ENCODE measurements around the gene OVOL1. TPM values are rescaled to one million over a fixed set of nuclear protein-coding genes. Genes with fewer than 3 reads are reported as not detected.

OVOL1 gene
- total RNA-seq, 2 donors from 2014 or later, result 0.27 TPM; not detected in 1

- H3K27ac ChIP-seq, result no peak overlapping the region
- H3K9me3 ChIP-seq, result no peaks in the 10 kb centered on the region
- TF ChIP-seq, protein P1, sequence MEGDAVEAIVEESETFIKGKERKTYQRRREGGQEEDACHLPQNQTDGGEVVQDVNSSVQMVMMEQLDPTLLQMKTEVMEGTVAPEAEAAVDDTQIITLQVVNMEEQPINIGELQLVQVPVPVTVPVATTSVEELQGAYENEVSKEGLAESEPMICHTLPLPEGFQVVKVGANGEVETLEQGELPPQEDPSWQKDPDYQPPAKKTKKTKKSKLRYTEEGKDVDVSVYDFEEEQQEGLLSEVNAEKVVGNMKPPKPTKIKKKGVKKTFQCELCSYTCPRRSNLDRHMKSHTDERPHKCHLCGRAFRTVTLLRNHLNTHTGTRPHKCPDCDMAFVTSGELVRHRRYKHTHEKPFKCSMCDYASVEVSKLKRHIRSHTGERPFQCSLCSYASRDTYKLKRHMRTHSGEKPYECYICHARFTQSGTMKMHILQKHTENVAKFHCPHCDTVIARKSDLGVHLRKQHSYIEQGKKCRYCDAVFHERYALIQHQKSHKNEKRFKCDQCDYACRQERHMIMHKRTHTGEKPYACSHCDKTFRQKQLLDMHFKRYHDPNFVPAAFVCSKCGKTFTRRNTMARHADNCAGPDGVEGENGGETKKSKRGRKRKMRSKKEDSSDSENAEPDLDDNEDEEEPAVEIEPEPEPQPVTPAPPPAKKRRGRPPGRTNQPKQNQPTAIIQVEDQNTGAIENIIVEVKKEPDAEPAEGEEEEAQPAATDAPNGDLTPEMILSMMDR (IDR thresholded peaks at IDR 0.05), result no peak
- H3K36me3 ChIP-seq, result peaks cover 4% of the 10 kb centered on the region
- DNase-seq (ENCODE audit: low spot score) (no peak), ATAC-seq (ENCODE audit: insufficient number of reproducible peaks, low FRiP score, low read depth) (no peak)
- H3K27me3 ChIP-seq (replicated peaks; ENCODE audit: insufficient read depth), result no peaks in the 10 kb centered on the region
- no peak overlapping the region for H3K4me3 ChIP-seq
- peaks cover 0 to 4% of the 10 kb centered on the region in 2 donors for H3K4me1 ChIP-seq (ENCODE audit: control insufficient read depth in 1 of 2, low read depth in 2 of 2)
Observed at GRCh38 chr11:65811764-65812475, 25.1 kb downstream of the OVOL1 start.

- H3K27ac ChIP-seq, result no peak overlapping the region
- H3K4me1 ChIP-seq (ENCODE audit: control insufficient read depth in 1 of 2, low read depth in 2 of 2), result peaks cover 0 to 12% of the 10 kb centered on the region in 2 donors
- no peak for ATAC-seq (ENCODE audit: insufficient number of reproducible peaks, low FRiP score, low read depth)
- H3K9me3 ChIP-seq, result no peaks in the 10 kb centered on the region
- peaks cover 4% of the 10 kb centered on the region for H3K36me3 ChIP-seq
- no peaks in the 10 kb centered on the region for H3K27me3 ChIP-seq (replicated peaks; ENCODE audit: insufficient read depth)
- no peak overlapping the region for H3K4me3 ChIP-seq
- DNase-seq (ENCODE audit: low spot score), result no peak
- TF ChIP-seq, protein P1 (IDR thresholded peaks at IDR 0.05), result no peak
Observed at GRCh38 chr11:65814131-65814985, 27.5 kb downstream of the OVOL1 start.

DNA sequence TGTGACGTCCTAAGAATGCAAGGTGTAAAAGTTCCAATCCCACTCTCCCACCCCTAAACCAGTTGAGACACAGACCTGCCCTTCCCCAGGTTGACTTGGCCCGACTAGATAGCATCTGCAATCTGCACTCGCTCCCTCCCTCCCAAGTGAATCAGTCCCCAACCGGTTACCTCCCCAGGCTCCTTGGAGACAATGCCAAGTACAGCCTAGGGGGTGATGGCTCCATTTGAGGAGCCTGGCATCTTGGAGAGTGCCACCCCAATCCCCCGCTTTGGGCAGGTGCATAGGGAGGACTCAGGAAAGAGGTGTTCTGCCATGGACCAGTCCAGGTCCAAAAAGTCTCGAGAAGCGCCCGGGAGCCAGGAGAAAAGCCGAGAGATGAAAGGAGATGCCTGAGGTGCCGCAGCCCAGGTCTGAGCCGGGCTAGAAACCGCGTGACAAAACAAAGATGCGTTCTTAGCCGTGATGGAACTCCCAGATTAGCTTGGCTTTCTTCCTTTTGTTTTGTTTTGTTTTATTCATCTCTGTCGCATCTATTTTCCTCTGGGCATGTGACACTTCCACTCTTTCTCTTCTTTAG, 28.2 kb downstream of the OVOL1 start:
- H3K4me3 ChIP-seq, result no peak overlapping the region
- no peak overlapping the region for H3K27ac ChIP-seq
- H3K4me1 ChIP-seq (ENCODE audit: control insufficient read depth in 1 of 2, low read depth in 2 of 2), result peaks cover 0 to 12% of the 10 kb centered on the region in 2 donors
- no peaks in the 10 kb centered on the region for H3K9me3 ChIP-seq
- TF ChIP-seq, protein P1 (IDR thresholded peaks at IDR 0.05), result no peak
- no peak for ATAC-seq (ENCODE audit: insufficient number of reproducible peaks, low FRiP score, low read depth)
- H3K27me3 ChIP-seq (replicated peaks; ENCODE audit: insufficient read depth), result no peaks in the 10 kb centered on the region
- H3K36me3 ChIP-seq, result peaks cover 4% of the 10 kb centered on the region
- no peak for DNase-seq (ENCODE audit: low spot score)

- Histone ChIP-seq H3K4me3 (no peak overlapping the region), H3K27ac (no peak overlapping the region)
- TF ChIP-seq, protein P1 (IDR thresholded peaks at IDR 0.05), result no peak
Observed at GRCh38 chr11:65816696-65817095, 29.8 kb downstream of the OVOL1 start.

GRCh38 chr11:65817312-65817834, 30.5 kb downstream of the OVOL1 start:
- H3K36me3 ChIP-seq, result peaks cover 4% of the 10 kb centered on the region
- DNase-seq (ENCODE audit: low spot score) (no peak), ATAC-seq (ENCODE audit: insufficient number of reproducible peaks, low FRiP score, low read depth) (no peak)
- TF ChIP-seq, protein P1 (IDR thresholded peaks at IDR 0.05), result no peak
- no peaks in the 10 kb centered on the region for H3K27me3 ChIP-seq (replicated peaks; ENCODE audit: insufficient read depth)
- peak overlapping the region; percentile 89 for H3K4me3 ChIP-seq
- peak overlapping the region in 1 of 2 donors; percentile 37 for H3K27ac ChIP-seq
- no peaks in the 10 kb centered on the region for H3K9me3 ChIP-seq
- peaks cover 0 to 12% of the 10 kb centered on the region in 2 donors for H3K4me1 ChIP-seq (ENCODE audit: control insufficient read depth in 1 of 2, low read depth in 2 of 2)

More at GRCh38 chr11:65816696-65817095, 29.8 kb downstream of the OVOL1 start:
- DNase-seq (ENCODE audit: low spot score) (no peak), ATAC-seq (ENCODE audit: insufficient number of reproducible peaks, low FRiP score, low read depth) (no peak)
- Histone ChIP-seq H3K9me3 (no peaks in the 10 kb centered on the region), H3K4me1 (ENCODE audit: control insufficient read depth in 1 of 2, low read depth in 2 of 2) (peaks cover 0 to 12% of the 10 kb centered on the region in 2 donors), H3K27me3 (replicated peaks; ENCODE audit: insufficient read depth) (no peaks in the 10 kb centered on the region), H3K36me3 (peaks cover 4% of the 10 kb centered on the region)
